SK-N-SH (cell line): ENCODE results near the gene CASP8. TPM values are rescaled to one million over a fixed set of nuclear protein-coding genes. Genes with fewer than 3 reads are reported as not detected.

ENCODE experiments used
- CTCF ChIA-PET: fragments of 300-600, 350-600 bp; formaldehyde crosslinking; extraction: SDS; loops from one replicate; lab custom pipeline; 2021; lab: Yijun Ruan, JAX
- POLR2A ChIA-PET: fragments of 350-600 bp; sonication (Branson Sonifier 250); formaldehyde crosslinking; extraction: SDS; loops from one replicate; lab custom pipeline; 2020; ENCODE audit warnings: antibody characterized with exemption, inconsistent platforms; lab: Yijun Ruan, JAX
- DNase-seq: peaks from one replicate; pipeline ENCODE4 v3.0.0; 2012
- H2AFZ ChIP-seq: fragments of 200-600 bp; sonication (generic); 2 replicates; pipeline ENCODE4 v1.8.1; 2016; ENCODE audit warnings: antibody characterized with exemption, mild to moderate bottlenecking, low read depth
- H3F3A ChIP-seq: fragments of 200-600 bp; sonication (generic); replicated peaks from 2 replicates; pipeline ENCODE3; 2016; ENCODE audit warnings: antibody characterized with exemption, mild to moderate bottlenecking; ENCODE audit not compliant: insufficient read depth
- H3K27ac ChIP-seq, 2 experiments: fragments of 200-500 bp in 1 of 2; fragments of 200-600 bp in 1 of 2; sonication (Bioruptor generic) in 1 of 2; sonication (generic), shearing (Covaris generic) in 1 of 2; 2 replicates each; pipeline versions ENCODE4 v1.5.1 to v1.6.1; 2014 to 2016; ENCODE audit warnings: low read depth in 2 of 2, inconsistent platforms in 1 of 2, low read length in 1 of 2, mild to moderate bottlenecking in 1 of 2, mixed read lengths in 1 of 2
- H3K27me3 ChIP-seq: fragments of 200-600 bp; sonication (generic), shearing (Covaris generic); 2 replicates; pipeline ENCODE4 v1.6.1; 2016; ENCODE audit warnings: mixed run types; ENCODE audit not compliant: insufficient read depth
- H3K36me3 ChIP-seq, 2 experiments: fragments of 200-500 bp in 1 of 2; fragments of 200-600 bp in 1 of 2; sonication (Bioruptor generic) in 1 of 2; sonication (generic) in 1 of 2; replicated peaks in 1 of 2; 2 replicates each; pipeline versions ENCODE3 to v1.5.1; 2014 to 2016; ENCODE audit warnings: low read length in 1 of 2, mild to moderate bottlenecking in 1 of 2; ENCODE audit not compliant: insufficient read depth in 2 of 2, control insufficient read depth in 1 of 2
- H3K4me1 ChIP-seq, 2 experiments: fragments of 200-500 bp in 1 of 2; fragments of 200-600 bp in 1 of 2; sonication (Bioruptor generic) in 1 of 2; sonication (generic), shearing (Covaris generic) in 1 of 2; 2 replicates each; pipeline versions ENCODE4 v1.5.1 to v1.6.1; 2014 to 2016; ENCODE audit warnings: low read depth in 1 of 2, low read length in 1 of 2, mixed run types in 1 of 2; ENCODE audit not compliant: insufficient read depth in 2 of 2, control insufficient read depth in 1 of 2
- H3K4me2 ChIP-seq: fragments of 200-600 bp; sonication (generic), shearing (Covaris generic); 2 replicates; pipeline ENCODE4 v1.6.1; 2017; ENCODE audit warnings: mixed run types
- H3K4me3 ChIP-seq, 2 experiments: fragments of 200-500 bp in 1 of 2; fragments of 200-600 bp in 1 of 2; sonication (Bioruptor generic) in 1 of 2; sonication (generic), shearing (Covaris generic) in 1 of 2; 2 replicates each; pipeline versions ENCODE4 v1.5.1 to v1.8.1; 2014 to 2016; ENCODE audit warnings: low read depth in 2 of 2, inconsistent platforms in 1 of 2, low read length in 1 of 2, mild to moderate bottlenecking in 1 of 2, mixed read lengths in 1 of 2, moderate library complexity in 1 of 2
- H3K79me2 ChIP-seq: fragments of 200-600 bp; sonication (generic); 2 replicates; pipeline ENCODE4 v1.8.1; 2017; ENCODE audit warnings: mild to moderate bottlenecking; ENCODE audit not compliant: insufficient read depth
- H3K9ac ChIP-seq: fragments of 200-600 bp; sonication (generic); 2 replicates; pipeline ENCODE4 v1.6.1; 2017; ENCODE audit warnings: mixed run types
- H3K9me2 ChIP-seq: fragments of 200-600 bp; sonication (generic); 2 replicates; pipeline ENCODE4 v1.6.1; 2017; ENCODE audit warnings: mixed run types
- H3K9me3 ChIP-seq: fragments of 200-600 bp; sonication (generic); 2 replicates; pipeline ENCODE4 v1.6.1; 2017; ENCODE audit warnings: mixed run types, mild to moderate bottlenecking, moderate library complexity
- H4K20me1 ChIP-seq: fragments of 200-600 bp; sonication (generic); 2 replicates; pipeline ENCODE4 v1.6.1; 2017; ENCODE audit warnings: mild to moderate bottlenecking, mixed run types; ENCODE audit not compliant: insufficient read depth
- CHD2 ChIP-seq: fragments of 150-350 bp; IDR thresholded peaks from 2 replicates; pipeline ENCODE4 v1.6.1; 2018; ENCODE audit warnings: low read length; ENCODE audit not compliant: partially characterized antibody
- EZH2phosphoT487 ChIP-seq: fragments of 200-600 bp; sonication (generic); IDR thresholded peaks from 2 replicates; pipeline ENCODE4 v1.6.1; 2017; ENCODE audit warnings: low read depth, mixed run types, mild to moderate bottlenecking, antibody characterized with exemption, moderate library complexity, borderline replicate concordance
- FOXJ3 ChIP-seq: sonication (generic); formaldehyde crosslinking; IDR thresholded peaks from 2 replicates; pipeline ENCODE4 v1.5.1; 2020; ENCODE audit warnings: mild to moderate bottlenecking, missing genetic modification reagents
- FOXM1 ChIP-seq: IDR thresholded peaks from 2 replicates; pipeline ENCODE4 v1.4.0; 2012; ENCODE audit warnings: low read depth, mild to moderate bottlenecking
- JUND ChIP-seq: IDR thresholded peaks from 2 replicates; pipeline ENCODE4 v1.4.0; 2012
- MXI1 ChIP-seq: IDR thresholded peaks from 2 replicates; pipeline ENCODE4 v1.6.1; 2012; ENCODE audit warnings: mild to moderate bottlenecking, low read depth, low read length, improper control_type of control experiment
- NFIC ChIP-seq: IDR thresholded peaks from 2 replicates; pipeline ENCODE4 v1.4.0; 2012; ENCODE audit warnings: borderline replicate concordance
- RAD21 ChIP-seq: IDR thresholded peaks from 2 replicates; pipeline ENCODE4 v1.6.1; 2012; ENCODE audit warnings: mild to moderate bottlenecking, low read length
- TAF1 ChIP-seq: IDR thresholded peaks from 2 replicates; pipeline ENCODE4 v1.6.1; 2012; ENCODE audit warnings: low read depth, mild to moderate bottlenecking, low read length, moderate library complexity, borderline replicate concordance
- USF1 ChIP-seq: IDR thresholded peaks from 2 replicates; pipeline ENCODE4 v1.4.0; 2012; ENCODE audit warnings: low read depth, borderline replicate concordance
- YY1 ChIP-seq: IDR thresholded peaks from 2 replicates; pipeline ENCODE4 v1.4.0; 2012; ENCODE audit warnings: low read depth, mild to moderate bottlenecking
- whole genome bisulfite sequencing: methylation state at CpG from one replicate; pipeline ENCODE4 v1.1.6; 2017; ENCODE audit warnings: low lambda C conversion rate; 5-methylcytosine and 5-hydroxymethylcytosine counted together
- polyA plus RNA-seq, 3 experiments: library from polyadenylated mRNA; depleted of rRNA; stranded (reverse); fragments of >200 nt; gene quantifications; 2 replicates each; pipeline ENCODE4 v1.2.3, GENCODE V29; 2012
- TF ChIP-seq, protein P1 (sequence below): IDR thresholded peaks from 2 replicates; pipeline ENCODE4 v1.4.0; 2012; ENCODE audit warnings: low read depth
- TF ChIP-seq, protein P2 (sequence below): fragments of 150-350 bp; IDR thresholded peaks from 2 replicates; pipeline ENCODE4 v1.6.1; 2017; ENCODE audit warnings: antibody characterized with exemption, low read length, low read depth, borderline replicate concordance
- TF ChIP-seq, protein P3 (sequence below): IDR thresholded peaks from 2 replicates; pipeline ENCODE4 v1.6.1; 2012; ENCODE audit warnings: mild to moderate bottlenecking, low read depth, low read length, moderate library complexity

The CASP8 gene
- polyA plus RNA-seq, 1 of the 3 experiments (the other 2 are of a cell fraction) = 13.1 TPM

DNA sequence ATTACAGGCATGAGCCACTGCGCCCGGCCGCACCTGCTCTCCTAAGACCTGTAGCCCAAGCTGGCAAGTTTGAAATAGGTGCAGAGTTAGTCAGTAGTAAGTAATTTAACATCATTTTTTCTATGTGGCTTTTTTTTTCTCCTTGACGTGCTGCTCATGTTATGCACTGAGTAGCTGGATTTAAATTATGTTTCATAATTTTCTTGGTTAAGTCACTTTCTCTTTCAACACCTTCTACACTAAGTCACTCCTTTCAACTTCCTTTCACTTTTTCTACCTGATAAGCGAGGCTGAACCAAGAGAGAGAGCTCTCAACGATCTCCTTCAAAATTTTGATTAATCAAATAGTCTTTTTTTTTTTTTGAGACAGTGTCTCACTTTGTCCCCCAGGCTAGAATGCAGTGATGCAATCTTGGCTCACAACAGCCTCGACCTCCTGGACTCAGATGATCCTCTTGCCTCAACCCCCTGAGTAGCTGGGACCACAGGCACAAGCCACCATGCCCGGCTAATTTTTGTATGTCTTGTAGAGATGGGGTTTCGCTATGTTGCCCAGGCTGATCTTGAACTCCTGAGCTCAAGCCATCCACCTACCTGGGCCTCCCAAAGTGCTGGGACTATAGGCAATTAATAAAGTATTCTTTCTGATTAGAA is 13.1 kb downstream of the CASP8 start:
- ChIA-PET CTCF (no interaction called here), POLR2A (no interaction called here)
- H3K9me3 ChIP-seq = no peaks in the 10 kb centered on the region
- H2AFZ ChIP-seq = no peak overlapping the region
- H3K27me3 ChIP-seq = no peaks in the 10 kb centered on the region
- H3K4me2 ChIP-seq = no peak overlapping the region
- TF ChIP-seq YY1 = no peak
- TF ChIP-seq, all 33 proteins: peak for 0
- Histone ChIP-seq H3K9ac (no peak overlapping the region), H4K20me1 (no peaks in the 10 kb centered on the region), H3K9me2 (no peaks in the 10 kb centered on the region), H3K4me3 (no peak overlapping the region), H3K27ac (no peak overlapping the region), H3K4me1 (no peaks in the 10 kb centered on the region), H3F3A (peaks cover 3% of the 10 kb centered on the region), H3K36me3 (peaks cover 11 to 43% of the 10 kb centered on the region in 2 experiments), H3K79me2 (no peaks in the 10 kb centered on the region)
- 89% methylated on average over 9 of the region's 9 CpGs for WGBS
- DNase-seq = no peak

DNA sequence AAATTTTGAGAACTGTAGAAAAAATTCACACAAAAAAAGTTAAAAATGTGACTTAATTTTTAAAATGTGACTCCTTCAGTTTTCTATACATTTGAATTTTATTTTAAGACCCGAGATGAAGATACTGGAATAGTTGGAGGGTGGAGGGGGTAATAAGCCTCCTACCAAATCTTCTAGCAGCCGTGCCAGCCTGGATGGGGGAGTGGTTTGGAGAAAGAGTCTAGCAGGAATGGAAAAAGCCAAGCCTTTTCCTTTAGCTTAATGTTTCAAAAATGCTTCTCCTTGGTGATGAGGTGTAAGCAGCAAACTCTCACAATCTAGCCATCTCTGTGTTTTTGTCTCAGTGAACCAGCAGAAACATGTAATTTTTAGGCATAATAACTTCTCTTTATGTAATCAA is 14.7 kb downstream of the CASP8 start:
- WGBS = 90% methylated on average over 2 of the region's 2 CpGs
- no peak for TF ChIP-seq FOXM1
- no peak for TF ChIP-seq MXI1
- TF ChIP-seq, protein P1, sequence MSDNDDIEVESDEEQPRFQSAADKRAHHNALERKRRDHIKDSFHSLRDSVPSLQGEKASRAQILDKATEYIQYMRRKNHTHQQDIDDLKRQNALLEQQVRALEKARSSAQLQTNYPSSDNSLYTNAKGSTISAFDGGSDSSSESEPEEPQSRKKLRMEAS = no peak
- TF ChIP-seq TAF1 = no peak
- no peak for TF ChIP-seq FOXJ3
- no peak for TF ChIP-seq RAD21
- TF ChIP-seq CHD2 = no peak
- TF ChIP-seq USF1 = no peak
- no peaks in the 10 kb centered on the region for H3K4me1 ChIP-seq
- H3K27ac ChIP-seq = no peak overlapping the region
- POLR2A ChIA-PET = no interaction called here
- H3K79me2 ChIP-seq = no peaks in the 10 kb centered on the region
- H2AFZ ChIP-seq = no peak overlapping the region
- H3K4me2 ChIP-seq = no peak overlapping the region
- no peak overlapping the region for H3K9ac ChIP-seq
- no peaks in the 10 kb centered on the region for H3K27me3 ChIP-seq
- H4K20me1 ChIP-seq = no peaks in the 10 kb centered on the region
- peaks cover 3% of the 10 kb centered on the region for H3F3A ChIP-seq
- H3K4me3 ChIP-seq = no peak overlapping the region
- H3K36me3 ChIP-seq = peaks cover 17 to 40% of the 10 kb centered on the region in 2 experiments
- no peaks in the 10 kb centered on the region for H3K9me2 ChIP-seq
- no peak for DNase-seq
- H3K9me3 ChIP-seq = no peaks in the 10 kb centered on the region
- CTCF ChIA-PET = interaction anchor here (0.7 to 1.5 kb wide), 4 partner anchors 9 to 90 kb away, joined by 3 to 5 read pairs (median 4); no protein-coding TSS in a partner anchor

DNA sequence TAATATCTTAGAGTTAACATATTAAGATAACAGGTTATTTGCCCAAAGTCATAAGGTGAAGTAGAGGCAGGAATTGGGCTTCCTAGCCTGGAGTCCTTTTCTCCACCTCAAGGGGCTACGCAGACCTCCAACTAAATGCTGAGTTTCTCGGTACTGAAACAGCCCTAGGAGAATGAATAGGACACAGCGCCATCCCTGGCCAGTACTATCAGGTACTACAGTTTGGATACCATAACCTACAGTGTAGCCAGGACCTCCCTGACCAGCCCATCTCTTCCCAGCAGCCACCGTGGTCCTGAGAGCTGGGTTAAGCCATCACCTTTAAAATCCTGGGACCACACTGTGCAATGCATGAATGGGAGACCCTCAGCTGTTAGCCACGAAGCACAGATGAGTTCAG is 15.7 kb downstream of the CASP8 start:
- 86% methylated on average over 4 of the region's 5 CpGs for whole genome bisulfite sequencing
- no peaks in the 10 kb centered on the region for H3K9me3 ChIP-seq
- no peak for TF ChIP-seq JUND
- no peak for TF ChIP-seq NFIC
- no peak for TF ChIP-seq USF1
- TF ChIP-seq FOXM1 = no peak
- no peak for TF ChIP-seq FOXJ3
- no peak for TF ChIP-seq RAD21
- TF ChIP-seq, protein P2, sequence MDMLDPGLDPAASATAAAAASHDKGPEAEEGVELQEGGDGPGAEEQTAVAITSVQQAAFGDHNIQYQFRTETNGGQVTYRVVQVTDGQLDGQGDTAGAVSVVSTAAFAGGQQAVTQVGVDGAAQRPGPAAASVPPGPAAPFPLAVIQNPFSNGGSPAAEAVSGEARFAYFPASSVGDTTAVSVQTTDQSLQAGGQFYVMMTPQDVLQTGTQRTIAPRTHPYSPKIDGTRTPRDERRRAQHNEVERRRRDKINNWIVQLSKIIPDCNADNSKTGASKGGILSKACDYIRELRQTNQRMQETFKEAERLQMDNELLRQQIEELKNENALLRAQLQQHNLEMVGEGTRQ = no peak
- TF ChIP-seq EZH2phosphoT487 = no peak
- TF ChIP-seq, protein P3, sequence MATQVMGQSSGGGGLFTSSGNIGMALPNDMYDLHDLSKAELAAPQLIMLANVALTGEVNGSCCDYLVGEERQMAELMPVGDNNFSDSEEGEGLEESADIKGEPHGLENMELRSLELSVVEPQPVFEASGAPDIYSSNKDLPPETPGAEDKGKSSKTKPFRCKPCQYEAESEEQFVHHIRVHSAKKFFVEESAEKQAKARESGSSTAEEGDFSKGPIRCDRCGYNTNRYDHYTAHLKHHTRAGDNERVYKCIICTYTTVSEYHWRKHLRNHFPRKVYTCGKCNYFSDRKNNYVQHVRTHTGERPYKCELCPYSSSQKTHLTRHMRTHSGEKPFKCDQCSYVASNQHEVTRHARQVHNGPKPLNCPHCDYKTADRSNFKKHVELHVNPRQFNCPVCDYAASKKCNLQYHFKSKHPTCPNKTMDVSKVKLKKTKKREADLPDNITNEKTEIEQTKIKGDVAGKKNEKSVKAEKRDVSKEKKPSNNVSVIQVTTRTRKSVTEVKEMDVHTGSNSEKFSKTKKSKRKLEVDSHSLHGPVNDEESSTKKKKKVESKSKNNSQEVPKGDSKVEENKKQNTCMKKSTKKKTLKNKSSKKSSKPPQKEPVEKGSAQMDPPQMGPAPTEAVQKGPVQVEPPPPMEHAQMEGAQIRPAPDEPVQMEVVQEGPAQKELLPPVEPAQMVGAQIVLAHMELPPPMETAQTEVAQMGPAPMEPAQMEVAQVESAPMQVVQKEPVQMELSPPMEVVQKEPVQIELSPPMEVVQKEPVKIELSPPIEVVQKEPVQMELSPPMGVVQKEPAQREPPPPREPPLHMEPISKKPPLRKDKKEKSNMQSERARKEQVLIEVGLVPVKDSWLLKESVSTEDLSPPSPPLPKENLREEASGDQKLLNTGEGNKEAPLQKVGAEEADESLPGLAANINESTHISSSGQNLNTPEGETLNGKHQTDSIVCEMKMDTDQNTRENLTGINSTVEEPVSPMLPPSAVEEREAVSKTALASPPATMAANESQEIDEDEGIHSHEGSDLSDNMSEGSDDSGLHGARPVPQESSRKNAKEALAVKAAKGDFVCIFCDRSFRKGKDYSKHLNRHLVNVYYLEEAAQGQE = no peak

More for the DNA sequence above, 15.7 kb downstream of the CASP8 start:
- H3K27ac ChIP-seq = no peak overlapping the region
- no peak overlapping the region for H2AFZ ChIP-seq
- no peaks in the 10 kb centered on the region for H4K20me1 ChIP-seq
- H3K9me2 ChIP-seq = no peaks in the 10 kb centered on the region
- POLR2A ChIA-PET = no interaction called here
- no peak overlapping the region for H3K4me2 ChIP-seq
- H3K36me3 ChIP-seq = peaks cover 15 to 40% of the 10 kb centered on the region in 2 experiments
- CTCF ChIA-PET = interaction anchor here (1.2 to 1.5 kb wide), 3 partner anchors 24 to 89 kb away, joined by 3 to 5 read pairs (median 4); no protein-coding TSS in a partner anchor
- no peak overlapping the region for H3K4me3 ChIP-seq
- no peak for DNase-seq
- no peaks in the 10 kb centered on the region for H3K79me2 ChIP-seq
- no peaks in the 10 kb centered on the region for H3K27me3 ChIP-seq
- H3K4me1 ChIP-seq = no peaks in the 10 kb centered on the region
- no peak overlapping the region for H3K9ac ChIP-seq
- peaks cover 3% of the 10 kb centered on the region for H3F3A ChIP-seq
